H1 (cell line): ENCODE results near the gene BLVRA.

Experiments used
- CTCF ChIP-seq, 3 experiments: IDR thresholded peaks; 1 replicate in 2 of 3; 2 replicates in 1 of 3; pipeline versions ENCODE4 v1.5.1 to v1.6.1; 2011; ENCODE audit warnings: low read length in 3 of 3, mild to moderate bottlenecking in 3 of 3, inconsistent platforms in 2 of 3, low read depth in 1 of 3, moderate library complexity in 1 of 3; ENCODE audit not compliant: insufficient read depth in 1 of 3; ENCODE audit errors: control extremely low read depth in 1 of 3
- EGR1 ChIP-seq: IDR thresholded peaks from 2 replicates; pipeline ENCODE4 v1.6.1; 2011; ENCODE audit warnings: low read depth, low read length, borderline replicate concordance
- POLR2A ChIP-seq, 2 experiments: IDR thresholded peaks; 1 replicate in 1 of 2; 2 replicates in 1 of 2; pipeline ENCODE4 v1.6.1; 2011; ENCODE audit warnings: low read depth in 2 of 2, low read length in 2 of 2, mild to moderate bottlenecking in 2 of 2; ENCODE audit errors: control extremely low read depth in 1 of 2

GRCh38 chr7:43753843-43754242, 4.6 kb upstream of the BLVRA start:
- TF ChIP-seq EGR1 (no peak), POLR2A (IDR thresholded peaks at IDR 0.05; ENCODE audit: control extremely low read depth in 1 of 2, low read depth in 2 of 2, low read length in 2 of 2) (no peak), CTCF (IDR thresholded peaks at IDR 0.05; ENCODE audit: control extremely low read depth in 1 of 3, insufficient read depth in 1 of 3, low read depth in 1 of 3, low read length in 3 of 3) (no peak)
